Stimulated activated CD8-positive, alpha-beta memory T cell treated with anti-CD3 and anti-CD28 coated beads, Interleukin-7, amount 100 ng/mL, for 24 hours (primary cell): ENCODE results near the gene CDK16.

Source experiments
- DNase-seq: peaks from one replicate; pipeline ENCODE4 v3.0.0-alpha.2; 2020; ENCODE audit warnings: low read depth

CDK16 gene

GRCh38 chrX:47218280-47218919, at the start of gene CDK16:
CDK16 (plus strand) TSS chrX:47218681; CDS start chrX:47223558, 4,877 bp downstream.
- DNase-seq = peak; percentile 26

- no peak for DNase-seq
Observed at GRCh38 chrX:47169273-47169672, 49.2 kb upstream of the CDK16 start.

DNA sequence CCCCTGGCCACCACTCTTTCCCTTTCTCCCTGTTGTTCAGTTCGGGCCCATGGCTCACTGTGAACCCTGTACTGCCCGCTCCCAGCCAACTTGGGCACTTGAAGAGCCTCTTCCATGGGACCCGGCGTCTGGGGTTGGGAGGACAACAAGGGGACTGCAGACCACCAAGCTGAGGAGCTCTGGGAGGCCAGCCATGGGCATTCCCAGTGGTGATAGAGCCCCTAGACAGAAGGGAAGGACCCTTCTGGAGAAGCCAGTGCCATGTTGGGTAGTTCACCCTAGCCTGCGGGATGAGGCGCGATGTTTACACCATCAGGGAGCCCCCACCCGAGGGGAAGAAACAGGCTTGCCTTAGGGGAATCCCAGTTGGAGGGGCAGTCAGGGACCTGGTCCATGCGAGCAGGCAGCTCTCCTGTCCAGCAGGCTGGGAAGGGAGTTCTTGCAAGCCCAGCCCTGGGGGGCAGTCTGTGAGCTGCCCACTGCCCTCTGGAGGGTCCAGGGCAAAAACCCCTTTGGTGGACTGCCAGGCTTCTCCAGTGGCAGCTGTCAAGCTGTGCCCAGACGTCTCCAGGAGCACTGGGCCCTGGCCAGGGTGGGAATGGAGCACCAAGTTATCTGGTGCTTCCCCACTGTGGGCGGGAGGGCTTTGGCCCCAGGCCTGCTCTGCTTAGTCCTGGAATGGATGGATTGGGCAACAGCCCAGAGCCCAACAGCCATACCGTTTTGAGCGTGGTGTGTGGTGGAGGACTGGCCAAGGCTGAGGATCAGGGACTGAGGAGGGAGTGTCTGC, 48.6 kb upstream of the CDK16 start:
- no peak for DNase-seq

- no peak for DNase-seq
Observed at GRCh38 chrX:47170861-47171692, 47.4 kb upstream of the CDK16 start.

DNA sequence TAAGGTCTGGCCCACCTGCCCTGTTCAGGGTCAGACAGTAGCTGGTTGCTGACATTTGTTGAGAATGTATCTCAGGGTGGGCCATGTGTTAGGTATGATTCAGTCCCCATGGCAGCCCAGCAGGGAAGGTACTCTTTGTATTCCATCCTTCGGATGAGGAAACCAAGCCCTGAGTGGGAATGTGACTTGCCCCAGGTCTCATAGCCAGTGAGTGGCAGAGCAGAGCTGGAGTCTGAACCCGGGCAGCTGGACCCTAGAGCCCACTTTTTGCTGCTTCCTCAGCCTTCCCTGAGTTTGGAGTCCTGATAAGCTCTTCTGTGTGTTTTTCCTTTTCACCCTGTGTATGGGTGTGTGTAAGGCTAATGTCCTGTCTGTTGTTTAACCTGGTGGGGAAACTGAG, 46.5 kb upstream of the CDK16 start:
- no peak for DNase-seq

- no peak for DNase-seq
Observed at GRCh38 chrX:47172549-47172948, 45.9 kb upstream of the CDK16 start.

- DNase-seq = no peak
Observed at GRCh38 chrX:47172971-47173792, 45.3 kb upstream of the CDK16 start.

DNA sequence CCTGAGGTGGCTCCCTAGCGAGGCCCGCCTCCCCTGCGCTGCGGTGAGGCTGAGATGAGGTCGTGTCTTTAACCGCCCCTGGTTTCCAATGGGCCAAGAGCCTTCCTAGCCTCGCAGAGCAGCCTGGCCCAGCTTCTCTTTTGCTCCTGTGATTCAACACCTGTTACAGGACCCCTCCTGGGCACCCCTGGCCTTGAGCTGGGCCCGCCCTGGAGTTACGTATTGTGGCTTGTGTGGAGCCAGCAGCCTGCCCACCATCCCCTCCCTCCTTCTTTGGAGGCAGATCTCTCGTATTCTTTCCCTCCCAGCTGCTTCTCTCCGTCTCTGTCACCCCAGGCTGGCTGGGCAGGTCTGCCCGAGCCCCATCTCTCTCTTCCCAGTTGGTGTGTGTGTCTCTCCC, 44.1 kb upstream of the CDK16 start:
- no peak for DNase-seq

GRCh38 chrX:47174846-47175587, 43.5 kb upstream of the CDK16 start:
- no peak for DNase-seq

DNA sequence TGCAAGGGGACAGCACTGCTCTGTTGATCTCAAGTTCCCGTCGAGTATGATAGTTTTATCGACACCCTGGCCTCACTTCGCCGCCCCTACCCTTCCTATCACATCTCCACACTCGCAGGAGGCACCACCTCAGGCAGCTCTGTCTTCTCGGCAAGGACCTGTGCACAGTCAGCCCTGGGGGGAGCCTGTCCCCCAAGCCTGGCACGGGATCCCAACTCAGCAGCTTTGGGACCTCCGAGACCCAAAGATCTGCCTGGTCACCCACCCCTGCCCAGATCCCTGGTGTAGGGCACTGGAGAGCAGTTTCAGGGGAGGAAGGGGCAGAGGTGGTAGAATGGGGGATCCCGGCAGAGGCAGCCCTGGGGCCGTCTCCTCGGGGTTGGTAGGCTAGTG, 42.9 kb upstream of the CDK16 start:
- DNase-seq = no peak

GRCh38 chrX:47176101-47176740, 42.3 kb upstream of the CDK16 start:
- no peak for DNase-seq

DNA sequence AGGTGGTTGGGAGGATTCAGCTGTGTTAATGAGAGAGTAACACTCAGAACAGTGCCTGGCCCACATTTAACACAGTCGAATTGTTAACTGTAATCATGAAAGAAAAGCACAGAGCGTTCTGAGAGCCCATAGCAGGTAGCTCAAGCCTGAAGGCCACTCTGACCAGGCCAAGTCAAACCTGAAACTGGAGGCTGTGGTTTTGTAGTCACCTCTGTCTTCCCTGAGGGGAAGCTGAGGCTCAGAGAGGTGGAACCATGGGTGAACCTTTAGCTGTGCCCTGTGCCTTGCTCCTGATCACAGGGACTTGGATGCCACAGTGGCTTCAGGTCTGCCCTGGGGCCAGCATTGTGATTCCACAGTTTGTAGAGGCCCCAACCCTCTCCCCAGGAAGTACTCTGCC, 41.4 kb upstream of the CDK16 start:
- DNase-seq = no peak

DNA sequence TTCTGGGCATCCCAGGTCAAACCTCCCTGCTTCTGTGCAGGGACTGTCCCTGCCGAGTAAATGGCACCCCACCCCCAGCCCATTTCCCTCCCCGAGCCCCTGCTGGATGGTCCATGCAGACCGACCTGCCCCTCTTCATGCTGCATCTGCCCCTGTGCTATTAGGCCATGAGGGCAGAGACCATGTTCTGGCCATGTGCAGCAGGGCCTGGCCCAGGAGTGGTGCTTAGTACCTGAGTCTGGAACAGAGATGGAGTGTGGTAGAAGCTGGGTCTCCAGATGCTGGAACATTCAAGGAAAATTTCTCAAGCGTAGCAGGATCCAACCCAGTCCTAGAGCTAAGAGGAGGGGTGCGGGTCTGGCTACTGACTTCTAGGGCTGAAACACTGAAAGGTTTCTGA, 40.1 kb upstream of the CDK16 start:
- no peak for DNase-seq

DNA sequence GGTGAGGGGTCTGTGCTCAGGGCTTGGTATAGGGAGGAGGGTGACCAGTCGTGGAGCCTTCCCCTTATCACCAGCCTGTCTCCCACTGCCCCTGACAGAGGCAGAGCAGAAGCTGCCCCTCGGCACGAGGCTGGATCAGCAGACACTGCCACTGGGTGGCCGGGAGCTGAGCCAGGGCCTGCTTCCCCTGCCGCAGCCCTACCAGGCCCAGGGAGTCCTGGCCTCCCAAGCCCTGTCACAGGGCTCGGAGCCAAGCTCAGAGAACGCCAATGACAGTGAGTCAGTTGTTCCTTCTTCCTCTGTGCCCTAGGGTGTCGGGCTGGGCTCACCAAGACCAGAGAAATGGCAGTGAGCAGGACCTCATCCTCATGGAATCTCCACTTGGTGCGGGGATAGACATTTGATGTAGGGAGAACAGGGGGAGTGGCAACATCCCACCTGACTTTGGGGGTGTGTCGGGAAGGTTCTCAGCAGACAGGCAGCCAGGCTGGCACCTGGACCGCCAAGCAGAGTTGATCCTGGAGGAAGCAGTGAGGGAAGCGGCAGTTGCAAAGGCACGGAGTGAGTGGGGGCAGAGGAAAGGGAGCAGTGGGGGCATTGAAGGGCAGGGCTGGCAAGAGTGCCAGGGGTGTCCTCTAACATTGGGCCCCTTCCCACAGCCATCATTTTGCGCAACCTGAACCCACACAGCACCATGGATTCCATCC, 39.1 kb upstream of the CDK16 start:
- DNase-seq = no peak

DNA sequence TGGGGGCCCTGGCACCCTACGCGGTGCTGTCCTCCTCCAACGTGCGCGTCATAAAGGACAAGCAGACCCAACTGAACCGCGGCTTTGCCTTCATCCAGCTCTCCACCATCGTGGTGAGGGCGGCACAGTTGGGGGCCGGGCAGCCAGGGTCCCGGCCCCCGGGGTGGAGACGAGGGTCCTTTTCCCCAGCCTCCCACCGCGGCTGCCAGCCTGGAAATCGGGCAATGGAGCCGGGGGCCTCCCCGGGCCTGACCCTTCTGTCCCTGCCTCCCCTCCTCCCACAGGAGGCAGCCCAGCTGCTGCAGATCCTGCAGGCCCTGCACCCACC, 38.6 kb upstream of the CDK16 start:
- DNase-seq = no peak

- DNase-seq = no peak
Observed at GRCh38 chrX:47180346-47180745, 38.1 kb upstream of the CDK16 start.

- DNase-seq = no peak
Observed at GRCh38 chrX:47181301-47181700, 37.2 kb upstream of the CDK16 start.

DNA sequence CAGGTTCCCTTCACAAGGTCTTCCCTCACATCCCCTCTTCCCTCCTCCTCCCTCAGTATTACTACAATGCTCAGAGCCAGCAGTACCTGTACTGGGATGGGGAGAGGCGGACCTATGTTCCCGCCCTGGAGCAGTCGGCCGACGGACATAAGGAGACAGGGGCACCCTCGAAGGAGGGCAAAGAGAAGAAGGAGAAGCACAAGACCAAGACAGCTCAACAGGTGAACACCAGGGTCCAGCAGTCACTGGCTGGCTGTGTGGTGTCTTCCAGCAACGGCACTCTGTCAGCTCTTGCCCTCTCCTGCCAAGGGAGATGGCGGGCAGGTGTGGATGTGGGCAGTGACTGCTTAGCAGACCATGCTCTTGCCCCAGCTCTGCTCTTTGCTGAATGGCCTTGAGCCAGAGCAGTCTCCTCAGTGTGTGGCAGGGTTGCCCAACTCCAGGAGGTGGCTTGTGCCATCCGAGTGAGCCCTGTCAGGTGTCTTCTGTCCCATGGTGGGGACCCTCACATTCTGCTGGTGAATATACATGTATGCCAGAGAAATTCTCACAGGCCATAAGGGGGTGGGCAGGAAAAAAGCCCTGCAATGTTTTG, 36.3 kb upstream of the CDK16 start:
- no peak for DNase-seq

DNA sequence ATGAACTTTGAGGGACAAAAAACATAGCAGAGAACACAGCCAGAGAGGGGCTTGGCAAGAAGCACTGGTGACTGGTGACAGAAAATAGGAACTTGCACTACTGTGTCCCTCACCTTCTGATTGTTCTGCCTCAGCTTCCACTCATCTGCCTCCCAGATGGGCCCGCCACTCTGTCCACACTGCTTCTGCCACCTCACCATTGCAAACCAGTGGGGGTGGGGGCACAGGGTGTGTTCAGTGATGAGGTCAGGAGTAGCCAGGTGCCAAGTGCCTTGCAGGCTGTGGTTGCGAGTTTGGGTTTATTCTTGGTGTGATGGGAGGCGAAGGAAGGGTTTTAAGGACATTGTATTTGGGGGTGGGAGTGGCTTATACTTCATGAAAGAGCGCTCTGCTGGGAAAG, 34.0 kb upstream of the CDK16 start:
- DNase-seq = no peak

GRCh38 chrX:47185241-47185640, 33.2 kb upstream of the CDK16 start:
- DNase-seq = no peak
